GM12892 (cell line): ENCODE data around the gene NECTIN4.

Experiments
- POLR2AphosphoS5 ChIP-seq: IDR thresholded peaks from 2 replicates; pipeline ENCODE4 v1.6.1; 2011; ENCODE audit warnings: low read depth, low read length, control low read depth
- TAF1 ChIP-seq: IDR thresholded peaks from 2 replicates; pipeline ENCODE4 v1.6.1; 2011; ENCODE audit warnings: low read depth, mild to moderate bottlenecking, control low read depth, low read length, borderline replicate concordance

GRCh38 chr1:161033751-161034150 lies 55.6 kb downstream of the NECTIN4 start:
- TF ChIP-seq TAF1 (no peak), POLR2AphosphoS5 (no peak)
